HUES6 (cell line): Measurements from ENCODE around the gene TMEM221.
A peak's percentile ranks its signal among the peaks of the same experiment; 100 is the strongest.

Source experiments
- H3K27ac ChIP-seq: 2 replicates; pipeline ENCODE4 v1.7.0; 2013; ENCODE audit warnings: low read depth, mild to moderate bottlenecking, low read length, inconsistent platforms
- H3K27me3 ChIP-seq: 2 replicates; pipeline ENCODE4 v1.6.1; 2013; ENCODE audit warnings: low read length; ENCODE audit not compliant: control insufficient read depth, insufficient read depth
- H3K36me3 ChIP-seq: 2 replicates; pipeline ENCODE4 v1.6.1; 2013; ENCODE audit warnings: low read length; ENCODE audit not compliant: control insufficient read depth, insufficient read depth
- H3K4me1 ChIP-seq: 2 replicates; pipeline ENCODE4 v1.6.1; 2013; ENCODE audit warnings: low read length; ENCODE audit not compliant: control insufficient read depth, insufficient read depth
- H3K4me3 ChIP-seq: 2 replicates; pipeline ENCODE4 v1.5.1; 2013; ENCODE audit warnings: low read depth, low read length
- H3K9ac ChIP-seq: one replicate; pipeline ENCODE4 v1.6.1; 2013; ENCODE audit warnings: mild to moderate bottlenecking, low read length
- H3K9me3 ChIP-seq: 2 replicates; pipeline ENCODE4 v1.6.1; 2013; ENCODE audit warnings: low read depth, low read length; ENCODE audit not compliant: control insufficient read depth, insufficient read depth

Gene TMEM221

GRCh38 chr19:17401628-17402027 lies 46.8 kb downstream of the TMEM221 start:
- H3K27me3 ChIP-seq: no peaks in the 10 kb centered on the region
- H3K4me1 ChIP-seq: peaks cover 25% of the 10 kb centered on the region
- H3K9me3 ChIP-seq: no peaks in the 10 kb centered on the region
- no peak overlapping the region for H3K9ac ChIP-seq
- H3K27ac ChIP-seq: no peak overlapping the region
- no peak overlapping the region for H3K4me3 ChIP-seq
- H3K36me3 ChIP-seq: peaks cover 35% of the 10 kb centered on the region

GRCh38 chr19:17398902-17399527 lies 49.5 kb downstream of the TMEM221 start:
- H3K27ac ChIP-seq: no peak overlapping the region
- peaks cover 35% of the 10 kb centered on the region for H3K36me3 ChIP-seq
- peaks cover 6% of the 10 kb centered on the region for H3K4me1 ChIP-seq

DNA sequence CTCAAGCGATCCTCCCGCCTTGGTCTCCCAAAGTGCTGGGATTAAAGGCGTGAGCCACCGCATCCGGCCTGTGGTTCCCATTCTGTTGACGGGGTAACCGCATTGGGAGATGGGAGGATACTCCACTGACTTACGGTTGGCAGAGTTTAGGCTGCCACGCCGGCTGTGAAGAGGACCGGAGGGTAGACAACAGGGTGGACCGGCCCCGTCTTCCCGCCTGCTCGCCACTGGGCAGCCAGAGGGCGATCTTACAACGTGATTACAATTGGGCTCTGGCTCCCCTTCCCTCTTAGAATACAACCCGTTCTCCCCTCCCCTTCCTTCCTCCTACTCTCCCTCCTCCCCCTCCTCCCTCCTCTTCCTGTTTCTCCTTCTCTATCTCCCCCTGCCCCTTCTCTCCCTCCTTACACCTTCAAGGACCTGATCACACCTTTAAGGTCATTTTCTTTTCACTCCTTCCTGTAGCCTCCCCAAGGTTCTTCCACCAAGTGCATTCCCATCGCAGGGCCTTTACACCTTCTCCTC lies 53.5 kb downstream of the TMEM221 start:
- Histone ChIP-seq H3K9me3 (0 out of 2 replicates have a peak, but pooled peaks cover 2% of the 10 kb centered on the region), H3K9ac (no peak overlapping the region), H3K4me1 (peaks cover 5% of the 10 kb centered on the region; the same call in 1 of the 2 replicates), H3K4me3 (no peak overlapping the region), H3K27me3 (peaks cover 2% of the 10 kb centered on the region), H3K27ac (no peak overlapping the region), H3K36me3 (peaks cover 16% of the 10 kb centered on the region)

More at GRCh38 chr19:17398902-17399527, 49.5 kb downstream of the TMEM221 start:
- H3K4me3 ChIP-seq: no peak overlapping the region
- no peaks in the 10 kb centered on the region for H3K27me3 ChIP-seq
- H3K9ac ChIP-seq: no peak overlapping the region
- H3K9me3 ChIP-seq: no peaks in the 10 kb centered on the region

DNA sequence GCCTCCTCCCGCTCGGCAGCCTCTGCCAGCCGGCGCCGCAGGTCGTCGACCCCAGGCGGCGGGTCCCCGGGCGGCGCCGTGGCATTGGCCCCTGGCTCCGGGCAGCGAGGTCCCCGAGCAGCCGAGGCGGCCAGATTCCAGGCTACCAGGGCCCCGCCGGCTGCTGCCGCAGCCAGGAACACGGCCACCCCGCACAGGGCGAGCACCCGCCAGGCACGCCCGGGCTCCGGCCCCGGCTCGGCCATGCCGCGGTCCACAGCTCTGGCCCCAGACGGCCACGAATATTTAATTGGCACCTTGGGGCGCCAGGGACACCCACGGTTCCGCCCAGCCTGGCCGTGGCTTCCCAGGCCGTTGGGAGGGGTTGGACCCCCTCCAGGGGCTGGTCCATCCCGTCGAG lies 54.6 kb downstream of the TMEM221 start, which contains the start of gene CCDC194:
Gene CCDC194, minus strand, starts transcription at position 283 of the 400 bp plus-strand sequence. Its CDS starts 38 bp downstream, at position 245.
- Histone ChIP-seq H3K4me1 (peaks cover 5% of the 10 kb centered on the region; the same call in 1 of the 2 replicates), H3K9ac (no peak within 1 kb of the TSS), H3K36me3 (peaks cover 11% of the 10 kb centered on the region), H3K4me3 (no peak within 1 kb of the TSS), H3K27ac (no peak within 1 kb of the TSS), H3K9me3 (peaks cover 9% of the 10 kb centered on the region; the same call in 1 of the 2 replicates), H3K27me3 (peaks cover 4% of the 10 kb centered on the region)

DNA sequence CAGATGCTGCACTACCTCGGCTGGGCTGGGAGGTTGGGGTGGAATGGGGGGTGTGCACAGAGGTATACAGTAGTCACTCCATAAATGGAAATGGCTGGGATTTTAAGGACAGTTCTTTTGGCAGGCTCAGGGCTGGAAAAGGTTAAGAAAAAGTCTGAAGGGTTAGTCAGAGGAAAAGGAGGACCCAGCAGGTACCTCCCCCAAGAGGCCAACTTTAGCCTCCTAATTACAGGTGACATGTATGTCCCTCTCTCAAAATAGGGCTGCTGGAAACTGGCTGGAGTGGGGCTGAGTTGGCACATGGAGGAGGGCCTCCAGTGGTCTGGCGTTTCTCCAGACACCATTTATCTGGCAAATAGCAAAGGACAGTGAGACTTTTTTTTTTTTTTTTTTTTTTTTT lies 55.5 kb downstream of the TMEM221 start:
- H3K27ac ChIP-seq: no peak overlapping the region
- H3K9ac ChIP-seq: no peak overlapping the region
- peaks cover 11% of the 10 kb centered on the region; the same call in 1 of the 2 replicates for H3K9me3 ChIP-seq
- H3K27me3 ChIP-seq: peaks cover 4% of the 10 kb centered on the region
- peaks cover 9% of the 10 kb centered on the region; the same call in 1 of the 2 replicates for H3K36me3 ChIP-seq
- peaks cover 5% of the 10 kb centered on the region; the same call in 1 of the 2 replicates for H3K4me1 ChIP-seq
- H3K4me3 ChIP-seq: no peak overlapping the region

GRCh38 chr19:17391371-17392151 lies 56.9 kb downstream of the TMEM221 start:
- H3K27ac ChIP-seq: no peak overlapping the region
- peak overlapping the region; percentile 20 for H3K9ac ChIP-seq
- H3K4me3 ChIP-seq: peak overlapping the region; percentile 75
- H3K36me3 ChIP-seq: no peaks in the 10 kb centered on the region
- peaks cover 5% of the 10 kb centered on the region; the same call in 1 of the 2 replicates for H3K4me1 ChIP-seq
- peaks cover 4% of the 10 kb centered on the region for H3K27me3 ChIP-seq
- H3K9me3 ChIP-seq: peaks cover 11% of the 10 kb centered on the region; the same call in 1 of the 2 replicates

DNA sequence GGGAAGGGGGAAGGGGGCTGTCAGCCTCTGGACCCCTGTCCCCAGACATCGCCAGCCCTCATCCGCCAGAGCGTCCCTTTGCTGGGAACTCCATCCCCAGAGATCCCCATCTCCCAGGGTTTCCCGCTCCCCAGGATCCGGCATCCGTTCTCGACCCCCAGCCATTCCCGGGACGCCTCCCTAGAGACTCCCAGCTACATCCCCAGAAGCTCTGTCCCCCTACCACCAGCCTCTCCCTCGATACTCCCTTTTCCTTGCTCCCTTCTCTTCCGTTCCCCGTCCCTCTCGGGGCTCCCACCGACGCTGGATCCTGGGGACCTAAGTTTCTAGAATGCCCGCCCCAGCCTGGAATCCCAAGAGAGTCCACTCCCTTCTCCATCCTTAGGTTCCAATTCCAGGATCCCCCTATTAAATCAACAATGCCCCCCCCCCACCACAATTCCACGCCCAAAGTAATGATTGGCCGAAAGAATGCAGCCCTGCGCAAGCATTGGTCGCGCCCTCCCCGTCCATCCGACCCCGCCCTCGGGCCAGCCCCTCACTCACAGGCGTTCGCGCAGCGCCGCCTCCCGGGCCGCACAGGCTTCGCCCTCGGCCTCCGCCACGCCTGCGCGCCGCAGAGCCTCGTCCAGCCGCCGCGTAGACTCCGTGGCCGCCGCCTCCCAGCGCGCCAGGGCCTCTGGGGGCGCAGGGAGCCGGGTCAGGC lies 57.6 kb downstream of the TMEM221 start:
- peak overlapping the region; percentile 75 for H3K4me3 ChIP-seq
- peaks cover 11% of the 10 kb centered on the region; the same call in 1 of the 2 replicates for H3K9me3 ChIP-seq
- H3K36me3 ChIP-seq: no peaks in the 10 kb centered on the region
- H3K27ac ChIP-seq: no peak overlapping the region
- H3K9ac ChIP-seq: peak overlapping the region; percentile 47
- peaks cover 4% of the 10 kb centered on the region for H3K27me3 ChIP-seq
- peaks cover 5% of the 10 kb centered on the region; the same call in 1 of the 2 replicates for H3K4me1 ChIP-seq

DNA sequence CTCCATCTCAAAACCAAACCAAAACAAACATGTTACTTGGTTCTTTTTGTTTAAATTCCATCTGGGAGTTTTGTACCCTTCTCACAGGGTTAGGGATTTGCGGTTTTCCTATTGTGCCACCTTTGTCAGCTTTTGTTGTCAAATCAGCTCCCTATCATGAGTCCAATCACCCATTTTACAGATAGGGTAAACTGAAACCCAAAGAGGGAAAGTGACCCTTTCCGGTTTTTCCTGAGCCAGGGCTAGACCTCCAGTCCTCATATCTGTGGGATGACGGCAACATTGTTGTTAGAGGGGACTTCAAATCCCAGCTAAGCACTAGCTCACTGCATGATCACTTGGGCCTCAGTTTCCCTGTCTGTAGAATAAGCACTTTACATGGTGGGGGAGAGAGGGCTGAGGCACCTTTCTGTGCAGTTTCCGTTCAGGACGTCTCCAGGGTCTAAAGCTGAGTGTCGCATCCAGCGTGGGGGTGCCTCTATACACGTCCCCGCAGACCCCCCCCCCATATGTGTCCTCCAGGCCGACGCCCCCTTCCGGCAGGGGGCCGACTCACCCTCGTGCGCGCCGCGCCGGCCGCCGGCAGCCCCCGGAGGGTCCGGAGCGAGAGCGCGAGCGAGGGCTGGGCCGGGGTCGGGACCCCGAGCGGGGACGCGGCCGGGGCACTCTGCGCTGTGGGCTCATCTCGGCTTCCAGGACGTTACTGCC lies 58.4 kb downstream of the TMEM221 start:
- H3K27me3 ChIP-seq: peaks cover 4% of the 10 kb centered on the region
- no peak overlapping the region for H3K27ac ChIP-seq
- peaks cover 11% of the 10 kb centered on the region; the same call in 1 of the 2 replicates for H3K9me3 ChIP-seq
- peak overlapping the region; percentile 47 for H3K9ac ChIP-seq
- H3K36me3 ChIP-seq: no peaks in the 10 kb centered on the region
- H3K4me1 ChIP-seq: peaks cover 3% of the 10 kb centered on the region; the same call in 1 of the 2 replicates
- peak overlapping the region; percentile 75 for H3K4me3 ChIP-seq

DNA sequence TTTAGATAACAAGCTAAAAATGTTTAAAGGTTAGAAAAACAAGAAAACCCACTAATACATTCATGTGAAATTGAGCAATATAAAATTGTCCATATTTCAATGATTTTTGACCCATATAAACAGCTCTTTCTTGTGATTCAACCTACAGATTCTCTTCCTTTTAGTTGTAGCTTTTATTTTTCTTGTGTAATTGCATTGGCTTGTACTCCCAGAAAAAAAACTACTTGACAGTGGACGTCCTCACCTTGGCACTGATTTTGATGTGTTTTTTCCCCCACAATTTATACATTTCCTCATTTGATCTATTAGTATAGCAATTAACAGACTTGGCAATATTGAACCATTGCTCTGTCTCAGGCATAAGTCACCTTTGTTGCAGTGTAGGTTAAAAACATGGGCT lies 59.2 kb downstream of the TMEM221 start:
- H3K4me3 ChIP-seq: no peak overlapping the region
- peaks cover 4% of the 10 kb centered on the region for H3K27me3 ChIP-seq
- 0 out of 2 replicates have a peak, but pooled peaks cover 2% of the 10 kb centered on the region for H3K4me1 ChIP-seq
- no peak overlapping the region for H3K27ac ChIP-seq
- H3K36me3 ChIP-seq: no peaks in the 10 kb centered on the region
- H3K9me3 ChIP-seq: peaks cover 11% of the 10 kb centered on the region; the same call in 1 of the 2 replicates
- H3K9ac ChIP-seq: no peak overlapping the region
